BLaER1 (cell line): ENCODE results near the gene KRCC1.

Experiments
- H3K27ac ChIP-seq: shearing (Covaris generic); formaldehyde crosslinking; 2 replicates; pipeline ENCODE4 v1.8.1; 2022
- H3K27me3 ChIP-seq: shearing (Covaris generic); formaldehyde crosslinking; 2 replicates; pipeline ENCODE4 v1.8.1; 2022
- H3K36me3 ChIP-seq: shearing (Covaris generic); formaldehyde crosslinking; 2 replicates; pipeline ENCODE4 v1.8.1; 2022
- H3K4me1 ChIP-seq: shearing (Covaris generic); formaldehyde crosslinking; 2 replicates; pipeline ENCODE4 v1.8.1; 2022
- H3K4me2 ChIP-seq: shearing (Covaris generic); formaldehyde crosslinking; 2 replicates; pipeline ENCODE4 v1.8.1; 2022
- H3K4me3 ChIP-seq: shearing (Covaris generic); formaldehyde crosslinking; 2 replicates; pipeline ENCODE4 v1.8.1; 2022
- H3K9ac ChIP-seq: shearing (Covaris generic); formaldehyde crosslinking; 2 replicates; pipeline ENCODE4 v1.8.1; 2022
- H3K9me3 ChIP-seq: shearing (Covaris generic); formaldehyde crosslinking; 2 replicates; pipeline ENCODE4 v1.8.1; 2022
- H4K20me1 ChIP-seq: shearing (Covaris generic); formaldehyde crosslinking; 2 replicates; pipeline ENCODE4 v1.8.1; 2022
- Cebpa-rat ChIP-seq: shearing (Covaris generic); IDR thresholded peaks from 2 replicates; pipeline ENCODE4 v1.8.1; 2022

Gene KRCC1

GRCh38 chr2:88090446-88091283, 35.1 kb upstream of the KRCC1 start:
- peaks cover 8% of the 10 kb centered on the region for H3K4me1 ChIP-seq
- no peak overlapping the region for H3K4me3 ChIP-seq
- H3K9ac ChIP-seq: no peak overlapping the region
- H3K4me2 ChIP-seq: peak overlapping the region; percentile 27
- no peaks in the 10 kb centered on the region for H3K27me3 ChIP-seq
- no peaks in the 10 kb centered on the region for H4K20me1 ChIP-seq
- no peak overlapping the region for H3K27ac ChIP-seq
- no peaks in the 10 kb centered on the region for H3K36me3 ChIP-seq
- TF ChIP-seq Cebpa-rat: no peak
- H3K9me3 ChIP-seq: no peaks in the 10 kb centered on the region

GRCh38 chr2:88088999-88089398, 33.4 kb upstream of the KRCC1 start:
- Histone ChIP-seq H3K4me1 (peaks cover 8% of the 10 kb centered on the region), H3K27ac (no peak overlapping the region), H3K4me3 (no peak overlapping the region), H3K9me3 (no peaks in the 10 kb centered on the region), H3K36me3 (no peaks in the 10 kb centered on the region), H3K27me3 (no peaks in the 10 kb centered on the region), H3K9ac (no peak overlapping the region), H3K4me2 (no peak overlapping the region), H4K20me1 (no peaks in the 10 kb centered on the region)
- no peak for TF ChIP-seq Cebpa-rat

- Histone ChIP-seq H3K36me3 (no peaks in the 10 kb centered on the region), H3K27ac (no peak overlapping the region), H3K4me2 (no peak overlapping the region), H3K9ac (no peak overlapping the region), H3K27me3 (no peaks in the 10 kb centered on the region), H3K4me3 (no peak overlapping the region), H3K9me3 (no peaks in the 10 kb centered on the region), H3K4me1 (peaks cover 8% of the 10 kb centered on the region), H4K20me1 (no peaks in the 10 kb centered on the region)
- TF ChIP-seq Cebpa-rat: no peak
These were observed 32.2 kb upstream of the KRCC1 start for GRCh38 chr2:88087763-88088162.

- Histone ChIP-seq H3K9me3 (no peaks in the 10 kb centered on the region), H3K36me3 (no peaks in the 10 kb centered on the region), H4K20me1 (no peaks in the 10 kb centered on the region), H3K9ac (no peak overlapping the region), H3K4me3 (no peak overlapping the region), H3K27ac (no peak overlapping the region), H3K27me3 (no peaks in the 10 kb centered on the region), H3K4me1 (peaks cover 8% of the 10 kb centered on the region), H3K4me2 (no peak overlapping the region)
- TF ChIP-seq Cebpa-rat: no peak
These were observed 31.5 kb upstream of the KRCC1 start for GRCh38 chr2:88087073-88087472.

GRCh38 chr2:88086401-88086800, 30.8 kb upstream of the KRCC1 start:
- no peak for TF ChIP-seq Cebpa-rat
- no peaks in the 10 kb centered on the region for H3K9me3 ChIP-seq
- no peaks in the 10 kb centered on the region for H3K27me3 ChIP-seq
- no peaks in the 10 kb centered on the region for H3K36me3 ChIP-seq
- H3K27ac ChIP-seq: no peak overlapping the region
- H3K4me1 ChIP-seq: peaks cover 8% of the 10 kb centered on the region
- no peaks in the 10 kb centered on the region for H4K20me1 ChIP-seq
- H3K4me2 ChIP-seq: no peak overlapping the region
- H3K9ac ChIP-seq: no peak overlapping the region
- no peak overlapping the region for H3K4me3 ChIP-seq

- Histone ChIP-seq H3K36me3 (no peaks in the 10 kb centered on the region), H4K20me1 (no peaks in the 10 kb centered on the region), H3K4me3 (no peak overlapping the region), H3K4me2 (no peak overlapping the region), H3K9ac (no peak overlapping the region), H3K4me1 (peaks cover 4% of the 10 kb centered on the region), H3K9me3 (no peaks in the 10 kb centered on the region), H3K27ac (no peak overlapping the region), H3K27me3 (no peaks in the 10 kb centered on the region)
- no peak for TF ChIP-seq Cebpa-rat
These were observed 30.0 kb upstream of the KRCC1 start for GRCh38 chr2:88085602-88086001.

GRCh38 chr2:88085099-88085498, 29.5 kb upstream of the KRCC1 start:
- no peak overlapping the region for H3K4me3 ChIP-seq
- no peaks in the 10 kb centered on the region for H3K4me1 ChIP-seq
- no peaks in the 10 kb centered on the region for H4K20me1 ChIP-seq
- TF ChIP-seq Cebpa-rat: no peak
- H3K27ac ChIP-seq: no peak overlapping the region
- no peaks in the 10 kb centered on the region for H3K36me3 ChIP-seq
- no peak overlapping the region for H3K9ac ChIP-seq
- H3K9me3 ChIP-seq: no peaks in the 10 kb centered on the region
- H3K4me2 ChIP-seq: no peak overlapping the region
- H3K27me3 ChIP-seq: no peaks in the 10 kb centered on the region

GRCh38 chr2:88082781-88083180, 27.2 kb upstream of the KRCC1 start:
- Histone ChIP-seq H3K4me2 (no peak overlapping the region), H3K4me1 (no peaks in the 10 kb centered on the region), H3K9me3 (no peaks in the 10 kb centered on the region), H3K4me3 (no peak overlapping the region), H3K27me3 (no peaks in the 10 kb centered on the region), H3K9ac (no peak overlapping the region), H3K27ac (no peak overlapping the region), H3K36me3 (no peaks in the 10 kb centered on the region), H4K20me1 (no peaks in the 10 kb centered on the region)
- TF ChIP-seq Cebpa-rat: no peak

GRCh38 chr2:88081924-88082608, 26.5 kb upstream of the KRCC1 start:
- Histone ChIP-seq H3K36me3 (no peaks in the 10 kb centered on the region), H3K4me1 (no peaks in the 10 kb centered on the region), H3K4me2 (no peak overlapping the region), H3K9me3 (no peaks in the 10 kb centered on the region), H3K27me3 (no peaks in the 10 kb centered on the region), H4K20me1 (no peaks in the 10 kb centered on the region), H3K9ac (no peak overlapping the region), H3K4me3 (no peak overlapping the region), H3K27ac (no peak overlapping the region)
- no peak for TF ChIP-seq Cebpa-rat

- no peak overlapping the region for H3K9ac ChIP-seq
- H3K9me3 ChIP-seq: no peaks in the 10 kb centered on the region
- no peaks in the 10 kb centered on the region for H3K4me1 ChIP-seq
- H3K27me3 ChIP-seq: no peaks in the 10 kb centered on the region
- no peaks in the 10 kb centered on the region for H3K36me3 ChIP-seq
- H4K20me1 ChIP-seq: no peaks in the 10 kb centered on the region
- no peak overlapping the region for H3K4me3 ChIP-seq
- no peak overlapping the region for H3K27ac ChIP-seq
- TF ChIP-seq Cebpa-rat: no peak
- H3K4me2 ChIP-seq: no peak overlapping the region
These were observed 25.0 kb upstream of the KRCC1 start for GRCh38 chr2:88080545-88080944.
